IMR-90 (cell line): ENCODE results near the gene SLC28A3. TPM values are rescaled to one million over a fixed set of nuclear protein-coding genes. Genes with fewer than 3 reads are reported as not detected.

ENCODE experiments used
- ATAC-seq: fragments of 200-7000 bp; cut with Tn5 transposase; 2 replicates; pipeline ENCODE4 v1.9.1; 2020; ENCODE audit warnings: low read depth, mild to moderate bottlenecking, moderate library complexity
- BruUV-seq: library from RNA; stranded (reverse); fragments of 400-500 nt; replicated peaks from 2 replicates; lab custom pipeline; 2021; lab: Mats Ljungman, UMichigan
- CTCF ChIA-PET: fragments of 300-600 bp; formaldehyde crosslinking; extraction: SDS; loops from one replicate; lab custom pipeline; 2021; ENCODE audit warnings: antibody characterized with exemption; lab: Yijun Ruan, JAX
- POLR2A ChIA-PET: fragments of 300-600 bp; sonication (Branson Sonifier 250); formaldehyde crosslinking; loops from one replicate; lab custom pipeline; 2022; ENCODE audit warnings: antibody characterized with exemption; ENCODE audit not compliant: unreplicated experiment; lab: Charles Lee
- DNase-seq: peaks from one replicate; pipeline ENCODE4 v3.0.0; 2013
- H2AFZ ChIP-seq: replicated peaks from 2 replicates; pipeline ENCODE3; 2013; ENCODE audit warnings: low read length, mild to moderate bottlenecking; ENCODE audit not compliant: poor library complexity
- H2AK5ac ChIP-seq: 2 replicates; pipeline ENCODE4 v1.6.1; 2013; ENCODE audit warnings: low read depth, low read length, inconsistent platforms
- H2AK9ac ChIP-seq: replicated peaks from 2 replicates; pipeline ENCODE3; 2013; ENCODE audit warnings: mild to moderate bottlenecking, low read depth, low read length, moderate library complexity; ENCODE audit not compliant: poor library complexity
- H2BK120ac ChIP-seq: 2 replicates; pipeline ENCODE4 v1.6.1; 2013; ENCODE audit warnings: low read depth, low read length, inconsistent platforms
- H2BK15ac ChIP-seq: 3 replicates; pipeline ENCODE4 v1.6.1; 2013; ENCODE audit warnings: low read depth, low read length, inconsistent platforms
- H2BK20ac ChIP-seq: 2 replicates; pipeline ENCODE4 v1.6.1; 2013; ENCODE audit warnings: low read depth, mild to moderate bottlenecking, inconsistent platforms, low read length, moderate library complexity
- H2BK5ac ChIP-seq: 2 replicates; pipeline ENCODE4 v1.6.1; 2013; ENCODE audit warnings: mild to moderate bottlenecking, low read depth, low read length, inconsistent platforms; ENCODE audit not compliant: poor library complexity, severe bottlenecking
- H3K14ac ChIP-seq: replicated peaks from 2 replicates; pipeline ENCODE4 v1.6.1; 2013; ENCODE audit warnings: low read depth, low read length, inconsistent platforms
- H3K18ac ChIP-seq: 2 replicates; pipeline ENCODE4 v1.6.1; 2013; ENCODE audit warnings: low read depth, low read length, control low read depth
- H3K23ac ChIP-seq: 2 replicates; pipeline ENCODE4 v1.6.1; 2013; ENCODE audit warnings: low read depth, low read length, inconsistent platforms
- H3K27ac ChIP-seq: 2 replicates; pipeline ENCODE4 v1.5.1; 2013; ENCODE audit warnings: mild to moderate bottlenecking, control low read depth, low read length; ENCODE audit not compliant: insufficient read depth
- H3K27me3 ChIP-seq: 2 replicates; pipeline ENCODE4 v1.6.1; 2013; ENCODE audit warnings: low read length; ENCODE audit not compliant: control insufficient read depth, insufficient read depth
- H3K36me3 ChIP-seq: 2 replicates; pipeline ENCODE4 v1.6.1; 2013; ENCODE audit warnings: low read length, mixed read lengths; ENCODE audit not compliant: control insufficient read depth, insufficient read depth
- H3K4ac ChIP-seq: 2 replicates; pipeline ENCODE4 v1.6.1; 2013; ENCODE audit warnings: low read depth, low read length, inconsistent platforms
- H3K4me1 ChIP-seq: 2 replicates; pipeline ENCODE4 v1.6.1; 2013; ENCODE audit warnings: low read length, mixed read lengths; ENCODE audit not compliant: control insufficient read depth, insufficient read depth
- H3K4me2 ChIP-seq: 2 replicates; pipeline ENCODE4 v1.6.1; 2013; ENCODE audit warnings: low read depth, mild to moderate bottlenecking, control low read depth, low read length, moderate library complexity
- H3K4me3 ChIP-seq: 2 replicates; pipeline ENCODE4 v1.5.1; 2013; ENCODE audit warnings: low read depth, mild to moderate bottlenecking, control low read depth, low read length, moderate library complexity; ENCODE audit not compliant: insufficient read depth
- H3K56ac ChIP-seq: 2 replicates; pipeline ENCODE4 v1.6.1; 2013; ENCODE audit warnings: low read length, inconsistent platforms; ENCODE audit not compliant: insufficient read depth; ENCODE audit errors: extremely low read depth
- H3K79me1 ChIP-seq, 2 experiments: 2 replicates each; pipeline ENCODE4 v1.6.1; 2013; ENCODE audit warnings: low read length in 2 of 2, inconsistent platforms in 1 of 2, low read depth in 1 of 2
- H3K9ac ChIP-seq: 2 replicates; pipeline ENCODE4 v1.6.1; 2013; ENCODE audit warnings: low read depth, low read length, control low read depth
- H3K9me1 ChIP-seq: 2 replicates; pipeline ENCODE4 v1.6.1; 2013; ENCODE audit warnings: low read length, inconsistent platforms; ENCODE audit not compliant: insufficient read depth
- H3K9me3 ChIP-seq: 2 replicates; pipeline ENCODE4 v1.6.1; 2013; ENCODE audit warnings: low read length; ENCODE audit not compliant: control insufficient read depth, insufficient read depth
- H4K20me1 ChIP-seq: 2 replicates; pipeline ENCODE4 v1.6.1; 2013; ENCODE audit warnings: low read length, inconsistent platforms; ENCODE audit not compliant: insufficient read depth
- H4K5ac ChIP-seq: 2 replicates; pipeline ENCODE4 v1.6.1; 2013; ENCODE audit warnings: mild to moderate bottlenecking, low read depth, low read length, control low read depth
- H4K8ac ChIP-seq, 2 experiments: 2 replicates each; pipeline ENCODE4 v1.6.1; 2013; ENCODE audit warnings: low read depth in 2 of 2, low read length in 2 of 2, control low read depth in 1 of 2, inconsistent platforms in 1 of 2
- H4K91ac ChIP-seq: 2 replicates; pipeline ENCODE4 v1.6.1; 2013; ENCODE audit warnings: low read depth, low read length, inconsistent platforms; ENCODE audit not compliant: insufficient read depth
- BHLHE40 ChIP-seq: fragments of 150-350 bp; IDR thresholded peaks from 2 replicates; pipeline ENCODE4 v1.6.1; 2016; ENCODE audit warnings: mild to moderate bottlenecking, low read depth, low read length
- CEBPB ChIP-seq: IDR thresholded peaks from 2 replicates; pipeline ENCODE4 v1.6.1; 2012; ENCODE audit warnings: low read depth, low read length, improper control_type of control experiment
- CHD1 ChIP-seq: IDR thresholded peaks from 2 replicates; pipeline ENCODE4 v1.6.1; 2012; ENCODE audit warnings: low read depth, low read length, improper control_type of control experiment
- FOS ChIP-seq: fragments of 150-350 bp; IDR thresholded peaks from 2 replicates; pipeline ENCODE4 v1.6.1; 2016; ENCODE audit warnings: low read depth, low read length
- MAFK ChIP-seq: IDR thresholded peaks from 2 replicates; pipeline ENCODE4 v1.6.1; 2012; ENCODE audit warnings: low read depth, low read length, improper control_type of control experiment
- MXI1 ChIP-seq: IDR thresholded peaks from 2 replicates; pipeline ENCODE4 v1.6.1; 2012; ENCODE audit warnings: low read depth, mild to moderate bottlenecking, low read length, moderate library complexity, borderline replicate concordance
- POLR2A ChIP-seq: IDR thresholded peaks from 2 replicates; pipeline ENCODE4 v1.6.1; 2012; ENCODE audit warnings: mild to moderate bottlenecking, low read depth, low read length
- RCOR1 ChIP-seq: IDR thresholded peaks from 2 replicates; pipeline ENCODE4 v1.6.1; 2012; ENCODE audit warnings: mild to moderate bottlenecking, low read length, improper control_type of control experiment; ENCODE audit not compliant: insufficient replicate concordance
- RFX5 ChIP-seq: IDR thresholded peaks from 2 replicates; pipeline ENCODE4 v1.8.0; 2012; ENCODE audit warnings: low read depth, mild to moderate bottlenecking, low read length, moderate library complexity
- SMC3 ChIP-seq: fragments of 150-350 bp; IDR thresholded peaks from 2 replicates; pipeline ENCODE4 v1.6.1; 2016; ENCODE audit warnings: low read depth, mild to moderate bottlenecking, antibody characterized with exemption, low read length, moderate library complexity
- WGBS, 2 experiments: methylation state at CpG; one replicate each; pipeline versions ENCODE4 v1.1.5 to v1.1.7; 2013; ENCODE audit warnings: missing lambda C conversion rate in 2 of 2; ENCODE audit not compliant: insufficient read length in 1 of 2; ENCODE audit errors: extremely low coverage in 2 of 2; 5-methylcytosine and 5-hydroxymethylcytosine counted together
- dilution Hi-C: fragments of 300-500 bp; cut with HindIII; formaldehyde crosslinking; loops from one replicate; pipeline ENCODE4 v1.14.3; 2018; ENCODE audit warnings: low sequenced_read_pairs; ENCODE audit not compliant: unreplicated experiment
- in situ Hi-C: fragments of 300-500 bp; cut with MboI; formaldehyde crosslinking; loops from 3 replicates; pipeline ENCODE4 v1.14.3; 2019; ENCODE audit warnings: low sequenced_read_pairs, inconsistent platforms, mixed read lengths
- intact Hi-C: fragments of 100-400 bp; cut with micrococcal nuclease; formaldehyde crosslinking; loops from 2 replicates; pipeline ENCODE4 v1.10.0; 2022
- polyA plus RNA-seq, 3 experiments: library from polyadenylated mRNA; depleted of rRNA; stranded (reverse); fragments of >200 nt; gene quantifications; 2 replicates each; pipeline ENCODE4 v1.2.3, GENCODE V29; 2012; ENCODE audit warnings: low replicate concordance in 1 of 3
- total RNA-seq: library from RNA; depleted of rRNA; stranded (reverse); fragments of >200 nt; gene quantifications from 2 replicates; pipeline ENCODE4 v1.2.3, GENCODE V29; 2012
- TF ChIP-seq, protein P1 (sequence below): fragments of 150-350 bp; IDR thresholded peaks from 2 replicates; pipeline ENCODE4 v1.6.1; 2016; ENCODE audit warnings: low read depth, mild to moderate bottlenecking, low read length, moderate library complexity, borderline replicate concordance

The SLC28A3 gene
- total and polyA plus RNA-seq, 2 of the 4 experiments (the other 2 are of a cell fraction), result 1.1 to 2.2 TPM

DNA sequence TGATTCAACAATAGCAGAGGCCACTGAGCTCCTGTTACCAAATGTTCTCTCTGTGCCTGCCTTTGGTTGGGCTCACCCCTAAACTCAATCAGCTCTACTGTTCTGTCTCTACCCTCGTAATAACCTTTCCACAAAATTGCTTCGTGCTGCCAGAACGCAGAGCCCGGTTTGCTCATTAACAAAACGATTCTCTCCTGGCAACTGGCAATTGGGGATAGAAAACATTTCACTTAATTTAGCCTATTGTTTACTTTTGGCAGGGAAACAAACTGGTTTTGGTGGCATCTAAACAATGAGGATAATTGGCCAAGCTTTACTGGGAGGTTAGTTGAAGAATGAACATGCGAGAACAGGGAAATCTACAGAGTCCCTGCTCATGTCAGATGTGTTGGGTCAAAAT lies 56.6 kb downstream of the SLC28A3 start:
- Histone ChIP-seq H3K9me1 (peaks cover 5% of the 10 kb centered on the region; the same call in 1 of the 2 replicates), H2BK20ac (no peak overlapping the region), H2BK120ac (no peak overlapping the region), H4K20me1 (no peaks in the 10 kb centered on the region), H3K14ac (no peak overlapping the region), H3K4me2 (no peak overlapping the region), H2AK9ac (no peak overlapping the region), H4K8ac (no peak overlapping the region), H3K79me1 (no peaks in the 10 kb centered on the region), H3K9ac (no peak overlapping the region), H3K4me1 (peaks cover 10% of the 10 kb centered on the region), H3K9me3 (no peaks in the 10 kb centered on the region), H2AFZ (no peak overlapping the region), H3K23ac (no peak overlapping the region), H2AK5ac (no peak overlapping the region), H2BK15ac (no peak overlapping the region), H3K18ac (no peak overlapping the region), H3K4me3 (no peak overlapping the region), H3K4ac (no peak overlapping the region), H2BK5ac (no peak overlapping the region), H3K27ac (no peak overlapping the region), H4K91ac (0 out of 2 replicates have a peak overlapping the region, but pooled peaks have one; percentile 11), H3K56ac (no peak overlapping the region), H3K27me3 (no peaks in the 10 kb centered on the region), H3K36me3 (no peaks in the 10 kb centered on the region), H4K5ac (no peak overlapping the region)
- in situ Hi-C loops, result no loop called here
- ChIA-PET CTCF (interaction anchor here (1.2 kb wide), 1 partner anchor 23 kb away, joined by 5 read pairs; no protein-coding TSS in a partner anchor), POLR2A (interaction anchor here (0.5 kb wide), 1 partner anchor 307 kb away, joined by 3 read pairs; no protein-coding TSS in a partner anchor)
- intact Hi-C loops, result no loop called here
- dilution Hi-C loops, result no loop called here
- WGBS, 2 experiments, result 71% methylated on average over 1 of the region's 6 CpGs; no CpG with 5 or more reads in 1 of the 2 experiments
- no peak for DNase-seq
- no TSS peak for BruUV-seq
- peak; percentile 32 for ATAC-seq
- TF ChIP-seq FOS (no peak), MXI1 (no peak), CEBPB (no peak), RCOR1 (no peak), POLR2A (no peak), CHD1 (no peak), MAFK (no peak), RFX5 (no peak), BHLHE40 (no peak), SMC3 (no peak)
- TF ChIP-seq, protein P1, sequence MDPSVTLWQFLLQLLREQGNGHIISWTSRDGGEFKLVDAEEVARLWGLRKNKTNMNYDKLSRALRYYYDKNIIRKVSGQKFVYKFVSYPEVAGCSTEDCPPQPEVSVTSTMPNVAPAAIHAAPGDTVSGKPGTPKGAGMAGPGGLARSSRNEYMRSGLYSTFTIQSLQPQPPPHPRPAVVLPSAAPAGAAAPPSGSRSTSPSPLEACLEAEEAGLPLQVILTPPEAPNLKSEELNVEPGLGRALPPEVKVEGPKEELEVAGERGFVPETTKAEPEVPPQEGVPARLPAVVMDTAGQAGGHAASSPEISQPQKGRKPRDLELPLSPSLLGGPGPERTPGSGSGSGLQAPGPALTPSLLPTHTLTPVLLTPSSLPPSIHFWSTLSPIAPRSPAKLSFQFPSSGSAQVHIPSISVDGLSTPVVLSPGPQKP, result no peak
